GM12878 (cell line): Measurements from ENCODE around the gene TET2. TPM values are rescaled to one million over a fixed set of nuclear protein-coding genes. Genes with fewer than 3 reads are reported as not detected.
A peak's percentile ranks its signal among the peaks of the same experiment; 100 is the strongest.

Experiments
- ATAC-seq: fragments of 200-7000 bp; cut with Tn5 transposase; 3 replicates; pipeline ENCODE4 v1.9.1; 2020; ENCODE audit warnings: mild to moderate bottlenecking, moderate library complexity
- BruUV-seq: library from RNA; stranded (reverse); fragments of 400-500 nt; replicated peaks from 2 replicates; lab custom pipeline; 2021; lab: Mats Ljungman, UMichigan
- CTCF ChIA-PET: fragments of 300-600 bp; sonication (Branson Sonifier 250); formaldehyde crosslinking; extraction: SDS; loops from one replicate; lab custom pipeline; 2021; ENCODE audit warnings: inconsistent platforms; lab: Yijun Ruan, JAX
- POLR2A ChIA-PET: fragments of 350-600 bp; formaldehyde crosslinking; extraction: SDS; loops from one replicate; lab custom pipeline; 2021; ENCODE audit warnings: inconsistent platforms; lab: Charles Lee
- RAD21 ChIA-PET: fragments of 300-600 bp; sonication (Branson Sonifier 250); formaldehyde crosslinking; loops from one replicate; lab custom pipeline; 2023; ENCODE audit warnings: antibody characterized with exemption; ENCODE audit not compliant: unreplicated experiment; lab: Charles Lee
- SMC1A ChIA-PET: fragments of 300-600 bp; sonication (Branson Sonifier 250); formaldehyde crosslinking; loops from one replicate; lab custom pipeline; 2023; ENCODE audit not compliant: unreplicated experiment, uncharacterized antibody; lab: Charles Lee
- DNase-seq: peaks from one replicate; pipeline ENCODE4 v3.0.0-alpha.2; 2011; ENCODE audit warnings: low read depth, low spot score
- FAIRE-seq: peaks from 3 replicates; lab custom pipeline; 2011; peaks lifted over from hg19 to GRCh38; lab: Jason Lieb, UNC
- H2AFZ ChIP-seq: 2 replicates; pipeline ENCODE4 v1.6.0; 2011; ENCODE audit warnings: low read depth, low read length, control low read depth; ENCODE audit not compliant: control insufficient read depth
- H3K27ac ChIP-seq: 2 replicates; pipeline ENCODE4 v1.5.1; 2011; ENCODE audit warnings: control low read depth; ENCODE audit not compliant: control insufficient read depth, insufficient read depth
- H3K27me3 ChIP-seq, 2 experiments: replicated peaks in 1 of 2; 2 replicates each; pipeline versions ENCODE4 v1.6.0 to v1.6.1; 2011; ENCODE audit warnings: low read length in 1 of 2; ENCODE audit not compliant: control insufficient read depth in 2 of 2, insufficient read depth in 2 of 2
- H3K36me3 ChIP-seq, 2 experiments: 2 replicates each; pipeline ENCODE4 v1.5.1; 2011; ENCODE audit warnings: low read length in 1 of 2; ENCODE audit not compliant: control insufficient read depth in 2 of 2, insufficient read depth in 2 of 2
- H3K4me1 ChIP-seq: 2 replicates; pipeline ENCODE4 v1.6.1; 2011; ENCODE audit warnings: mild to moderate bottlenecking, low read length, moderate library complexity, mixed read lengths; ENCODE audit not compliant: control insufficient read depth, insufficient read depth
- H3K4me2 ChIP-seq: 2 replicates; pipeline ENCODE4 v1.6.0; 2011; ENCODE audit warnings: control low read depth; ENCODE audit not compliant: control insufficient read depth, insufficient read depth
- H3K4me3 ChIP-seq: fragments of 200-600 bp; sonication (generic); 2 replicates; pipeline ENCODE4 v1.5.1; 2016
- H3K79me2 ChIP-seq: 2 replicates; pipeline ENCODE4 v1.6.0; 2011; ENCODE audit warnings: low read length; ENCODE audit not compliant: control insufficient read depth, insufficient read depth
- H3K9ac ChIP-seq: 2 replicates; pipeline ENCODE4 v1.8.0; 2011; ENCODE audit warnings: low read length, control low read depth, mixed read lengths; ENCODE audit not compliant: control insufficient read depth, insufficient read depth
- H3K9me3 ChIP-seq: replicated peaks from 3 replicates; pipeline ENCODE4 v1.5.1; 2011; ENCODE audit warnings: mild to moderate bottlenecking, low read length; ENCODE audit not compliant: control insufficient read depth, insufficient read depth
- H4K20me1 ChIP-seq: 2 replicates; pipeline ENCODE4 v1.6.0; 2011; ENCODE audit not compliant: control insufficient read depth, insufficient read depth
- ASH2L ChIP-seq: fragments of 300-600, 200-600 bp; sonication (generic); IDR thresholded peaks from 2 replicates; pipeline ENCODE4 v1.6.1; 2017; ENCODE audit warnings: low read depth, mild to moderate bottlenecking, borderline replicate concordance
- BHLHE40 ChIP-seq, 2 experiments: fragments of 450-650 bp in 1 of 2; IDR thresholded peaks; 2 replicates each; pipeline ENCODE4 v1.6.1; 2011 to 2017; ENCODE audit warnings: low read depth in 2 of 2, borderline replicate concordance in 1 of 2, improper control_type of control experiment in 1 of 2, low read length in 1 of 2, mild to moderate bottlenecking in 1 of 2
- FOS ChIP-seq: IDR thresholded peaks from 3 replicates; pipeline ENCODE4 v1.6.1; 2011; ENCODE audit warnings: borderline replicate concordance; ENCODE audit not compliant: insufficient read length; ENCODE audit errors: extremely low read depth
- FOXK2 ChIP-seq: fragments of 450-650 bp; IDR thresholded peaks from 2 replicates; pipeline ENCODE4 v1.6.1; 2017; ENCODE audit warnings: mild to moderate bottlenecking, moderate library complexity
- IRF4 ChIP-seq: IDR thresholded peaks from 2 replicates; pipeline ENCODE4 v1.6.1; 2011; ENCODE audit warnings: low read depth, low read length
- MYC ChIP-seq: IDR thresholded peaks from 2 replicates; pipeline ENCODE4 v1.6.1; 2011; ENCODE audit warnings: mild to moderate bottlenecking, low read length, moderate library complexity, inconsistent platforms; ENCODE audit not compliant: insufficient read depth, insufficient replicate concordance, insufficient read length, severe bottlenecking
- POLR2AphosphoS5 ChIP-seq: IDR thresholded peaks from 2 replicates; pipeline ENCODE4 v1.6.1; 2011; ENCODE audit warnings: mild to moderate bottlenecking, low read length, inconsistent platforms
- SMAD1 ChIP-seq: fragments of 450-650 bp; IDR thresholded peaks from 2 replicates; pipeline ENCODE4 v1.6.1; 2018; ENCODE audit warnings: mild to moderate bottlenecking, low read depth; ENCODE audit not compliant: partially characterized antibody
- SMAD5 ChIP-seq: IDR thresholded peaks from 2 replicates; pipeline ENCODE4 v1.6.1; 2016; ENCODE audit warnings: antibody characterized with exemption, low read depth
- SMC3 ChIP-seq: IDR thresholded peaks from 2 replicates; pipeline ENCODE4 v1.6.1; 2011; ENCODE audit warnings: low read length, improper control_type of control experiment, borderline replicate concordance
- SREBF1 ChIP-seq: IDR thresholded peaks from 2 replicates; pipeline ENCODE4 v1.6.1; 2012; ENCODE audit warnings: mild to moderate bottlenecking, low read length
- SUPT20H ChIP-seq: IDR thresholded peaks from 2 replicates; pipeline ENCODE4 v1.6.1; 2011; ENCODE audit warnings: low read depth, mild to moderate bottlenecking, low read length, moderate library complexity, borderline replicate concordance; ENCODE audit not compliant: control insufficient read depth
- ZNF207 ChIP-seq: fragments of 450-650 bp; IDR thresholded peaks from 2 replicates; pipeline ENCODE4 v1.6.1; 2014; ENCODE audit warnings: antibody characterized with exemption, mild to moderate bottlenecking, borderline replicate concordance
- ZSCAN29 ChIP-seq: fragments of 450-650 bp; IDR thresholded peaks from 2 replicates; pipeline ENCODE4 v1.6.1; 2017; ENCODE audit warnings: mild to moderate bottlenecking, moderate library complexity
- WGBS: methylation state at CpG from one replicate; pipeline ENCODE4 v1.1.6; 2016; ENCODE audit warnings: low lambda C conversion rate; ENCODE audit not compliant: insufficient replicate concordance, insufficient coverage; ENCODE audit errors: missing lambda C conversion rate; 5-methylcytosine and 5-hydroxymethylcytosine counted together
- in situ Hi-C: fragments of 300-500 bp; cut with MboI; formaldehyde crosslinking; loops from 9 replicates; pipeline ENCODE4 v1.14.3; 2018; ENCODE audit warnings: mixed read lengths
- intact Hi-C: fragments of 100-400 bp; cut with micrococcal nuclease; formaldehyde crosslinking; loops from one replicate; pipeline ENCODE4 v1.14.2; 2022; ENCODE audit not compliant: unreplicated experiment
- polyA plus RNA-seq, 11 experiments: library from polyadenylated mRNA; depleted of rRNA in 4 of 11; unstranded in 6 of 11; stranded (reverse) in 5 of 11; fragments of >200 nt; fragmentation: Nextera tagmentation in 4 of 11; fragmentation: Illumina TruSeq in 1 of 11; extraction: Ambion mirVana in 4 of 11; extraction: Trizol in 1 of 11; gene quantifications; 1 replicate in 1 of 11; 2 replicates in 10 of 11; pipeline versions ENCODE4 v1.2.1 to v1.2.3, GENCODE V29; 2011 to 2016; ENCODE audit warnings: inconsistent platforms in 2 of 11, missing spikeins in 2 of 11, low read depth in 1 of 11
- total RNA-seq, 4 experiments: library from RNA; depleted of rRNA in 3 of 4; stranded (reverse); fragments of >200 nt in 3 of 4; fragmentation: Illumina TruSeq in 1 of 4; extraction: Trizol in 1 of 4; gene quantifications; 2 replicates each; pipeline versions ENCODE4 v1.2.1 to v1.2.3, GENCODE V29; 2013 to 2021
- TF ChIP-seq, protein P1 (sequence below): fragments of 450-650 bp; IDR thresholded peaks from 2 replicates; pipeline ENCODE4 v1.6.1; 2017; ENCODE audit warnings: borderline replicate concordance

The TET2 gene
- total and polyA plus RNA-seq, 10 of the 15 experiments (the other 5 are each of a cell fraction or from before 2014, with no cell fraction given) = 3.7 to 49.0 (median 27.5) TPM

DNA sequence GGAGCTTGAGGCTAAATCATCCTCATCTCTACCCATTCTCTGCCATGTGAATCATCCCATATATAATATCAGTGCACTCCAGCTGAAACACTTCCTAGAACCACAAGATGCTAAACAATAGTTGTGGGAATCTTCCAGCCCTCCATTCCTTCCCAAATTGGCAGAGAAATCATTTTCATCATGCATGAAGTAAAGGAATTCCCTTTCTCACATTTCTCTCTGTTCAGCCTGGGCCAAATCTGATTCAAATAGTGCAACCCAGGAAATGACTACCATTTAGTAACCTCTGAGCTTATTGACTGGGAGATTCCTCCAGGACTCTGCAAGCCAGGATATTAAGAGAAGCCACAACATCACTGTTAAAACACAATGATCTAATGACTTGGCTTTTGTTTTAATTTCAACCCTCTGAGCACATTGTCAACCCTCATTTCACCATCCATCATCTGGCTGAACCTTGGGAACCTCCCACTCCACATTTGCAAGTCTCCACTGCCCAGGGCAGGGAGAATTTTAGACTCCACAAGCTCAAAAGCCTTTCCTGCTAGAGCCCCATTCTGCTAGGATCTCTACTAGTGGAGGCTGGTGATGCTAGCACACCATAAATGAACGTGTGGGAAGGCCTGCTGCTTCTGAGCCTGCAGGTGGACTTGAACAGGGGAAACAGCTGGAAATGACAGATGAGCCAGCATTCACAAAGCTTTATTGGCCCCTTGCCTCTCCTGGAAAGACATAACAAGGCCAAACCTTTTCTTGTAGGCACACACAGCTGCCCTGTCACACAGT lies 133.9 kb downstream of the TET2 start:
- POLR2A ChIA-PET = no interaction called here
- no peaks in the 10 kb centered on the region for H4K20me1 ChIP-seq
- no TSS peak for BruUV-seq
- 48% methylated on average over 1 of the region's 1 CpG for WGBS
- RAD21 ChIA-PET = interaction anchor here (1.1 kb wide), 1 partner anchor 188 kb away, joined by 3 read pairs; no protein-coding TSS in a partner anchor
- no peaks in the 10 kb centered on the region for H3K4me1 ChIP-seq
- SMC1A ChIA-PET = interaction anchor here (0.7 to 0.9 kb wide), 2 partner anchors 136 to 428 kb away, joined by 3 read pairs; no protein-coding TSS in a partner anchor
- no peak for DNase-seq
- no peak for FAIRE-seq
- in situ Hi-C loops (no loop called here), intact Hi-C loops (no loop called here)
- no peaks in the 10 kb centered on the region for H3K79me2 ChIP-seq
- H3K27me3 ChIP-seq = no peaks in the 10 kb centered on the region
- H3K27ac ChIP-seq = no peak overlapping the region
- H3K4me2 ChIP-seq = no peak overlapping the region
- H3K9ac ChIP-seq = no peak overlapping the region
- CTCF ChIA-PET = interaction anchor here (0.6 kb wide), 1 partner anchor 169 kb away, joined by 3 read pairs; no protein-coding TSS in a partner anchor
- H3K36me3 ChIP-seq = peaks cover 6 to 8% of the 10 kb centered on the region in 2 experiments
- no peak overlapping the region for H2AFZ ChIP-seq
- no peak overlapping the region for H3K4me3 ChIP-seq
- peak; percentile 19; the same call in 2 of the 3 replicates for ATAC-seq
- TF ChIP-seq POLR2AphosphoS5 (peak; percentile 33; the same call in 1 of the 2 replicates), SREBF1 (no peak)
- H3K9me3 ChIP-seq = no peaks in the 10 kb centered on the region

DNA sequence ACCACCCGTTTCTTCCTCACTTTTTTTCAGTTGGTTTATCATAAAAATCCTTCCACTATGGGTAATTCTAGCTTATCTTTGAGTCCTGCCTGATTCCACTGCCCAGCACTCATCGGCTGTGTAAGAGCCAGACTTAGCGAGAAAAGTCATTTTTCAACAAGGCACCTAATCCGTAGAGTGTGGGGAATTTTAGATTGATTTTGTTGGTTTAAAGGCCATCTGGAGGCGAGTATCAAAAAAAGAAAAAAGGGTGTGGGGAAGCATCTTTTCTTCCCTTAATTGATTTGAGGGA lies 134.4 kb downstream of the TET2 start:
- no peak overlapping the region for H2AFZ ChIP-seq
- ChIA-PET POLR2A (no interaction called here), RAD21 (interaction anchor here (1.1 kb wide), 1 partner anchor 188 kb away, joined by 3 read pairs; no protein-coding TSS in a partner anchor), SMC1A (interaction anchor here (0.7 kb wide), 1 partner anchor 136 kb away, joined by 3 read pairs; no protein-coding TSS in a partner anchor), CTCF (no interaction called here)
- H3K4me3 ChIP-seq = no peak overlapping the region
- no peaks in the 10 kb centered on the region for H3K9me3 ChIP-seq
- intact Hi-C loops = no loop called here
- H3K36me3 ChIP-seq = peaks cover 1 to 3% of the 10 kb centered on the region in 2 experiments; a peak in 3 of 4 replicates
- no peaks in the 10 kb centered on the region for H4K20me1 ChIP-seq
- WGBS = 97% methylated on average over 5 of the region's 5 CpGs
- FAIRE-seq (no peak), DNase-seq (no peak), ATAC-seq (no peak)
- H3K9ac ChIP-seq = no peak overlapping the region
- H3K4me1 ChIP-seq = no peaks in the 10 kb centered on the region
- H3K4me2 ChIP-seq = no peak overlapping the region
- in situ Hi-C loops = no loop called here
- H3K27ac ChIP-seq = no peak overlapping the region
- no peaks in the 10 kb centered on the region for H3K27me3 ChIP-seq
- no TSS peak for BruUV-seq
- no peaks in the 10 kb centered on the region for H3K79me2 ChIP-seq
- TF ChIP-seq FOS (no peak), FOXK2 (no peak), MYC (no peak), SMC3 (no peak), SMAD5 (no peak), IRF4 (no peak), ZNF207 (no peak), ASH2L (no peak), SUPT20H (no peak), ZSCAN29 (no peak), BHLHE40 (IDR thresholded peaks at IDR 0.05; ENCODE audit: borderline replicate concordance in 1 of 2, low read depth in 2 of 2, low read length in 1 of 2) (no peak), SMAD1 (no peak)
- TF ChIP-seq, protein P1, sequence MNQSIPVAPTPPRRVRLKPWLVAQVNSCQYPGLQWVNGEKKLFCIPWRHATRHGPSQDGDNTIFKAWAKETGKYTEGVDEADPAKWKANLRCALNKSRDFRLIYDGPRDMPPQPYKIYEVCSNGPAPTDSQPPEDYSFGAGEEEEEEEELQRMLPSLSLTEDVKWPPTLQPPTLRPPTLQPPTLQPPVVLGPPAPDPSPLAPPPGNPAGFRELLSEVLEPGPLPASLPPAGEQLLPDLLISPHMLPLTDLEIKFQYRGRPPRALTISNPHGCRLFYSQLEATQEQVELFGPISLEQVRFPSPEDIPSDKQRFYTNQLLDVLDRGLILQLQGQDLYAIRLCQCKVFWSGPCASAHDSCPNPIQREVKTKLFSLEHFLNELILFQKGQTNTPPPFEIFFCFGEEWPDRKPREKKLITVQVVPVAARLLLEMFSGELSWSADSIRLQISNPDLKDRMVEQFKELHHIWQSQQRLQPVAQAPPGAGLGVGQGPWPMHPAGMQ = no peak
